ENCODE results near the gene NPRL2.

NPRL2 gene

DNA sequence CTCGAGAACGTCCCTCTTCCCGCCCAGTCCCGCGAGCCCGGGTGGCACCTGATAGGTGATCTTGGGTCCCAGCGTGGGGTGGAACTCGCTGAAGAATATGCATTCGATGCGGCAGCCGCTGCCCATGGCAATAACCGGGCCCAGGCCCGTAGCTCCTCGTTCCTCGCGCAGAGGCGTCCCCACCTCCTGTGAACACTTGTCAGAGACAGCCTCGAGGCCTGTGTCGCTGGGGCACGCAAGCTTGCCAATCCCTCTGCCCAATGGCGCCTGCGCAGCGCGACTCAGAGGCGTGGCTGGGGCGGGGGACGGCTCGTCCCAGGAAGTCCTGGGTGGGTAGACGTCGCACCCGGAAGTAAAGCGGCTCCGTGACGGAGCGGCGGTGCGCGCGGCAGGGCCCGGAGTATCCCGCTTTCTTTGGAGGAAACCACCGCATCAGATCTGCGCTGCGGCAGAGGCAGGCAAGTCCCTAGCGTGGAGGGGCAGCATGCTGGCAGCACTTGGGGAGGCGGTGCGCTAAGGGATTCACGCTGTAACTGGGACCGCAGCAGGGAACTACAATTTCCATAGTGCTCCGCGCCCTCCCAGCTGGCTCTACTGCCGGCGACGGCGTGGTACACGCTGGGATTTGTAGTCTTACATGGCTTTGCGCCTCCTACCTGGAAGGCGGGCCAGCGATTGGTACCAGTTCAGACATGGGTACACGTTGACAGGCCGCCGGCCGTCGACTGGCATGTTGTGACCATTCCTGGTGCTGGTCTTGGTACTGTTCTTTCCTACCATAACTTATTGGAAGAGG lies at the start of gene NPRL2, which contains the start of gene CYB561D2:
Gene NPRL2, minus strand, starts transcription at position 249 of the 796 bp plus-strand sequence. Its CDS starts 123 bp downstream, at position 126.
Gene CYB561D2, plus strand, starts transcription at position 336 of the 796 bp plus-strand sequence. CDS start 572 bp downstream, outside the sequence.
- DNase-seq, result peak; percentile 62

DNA sequence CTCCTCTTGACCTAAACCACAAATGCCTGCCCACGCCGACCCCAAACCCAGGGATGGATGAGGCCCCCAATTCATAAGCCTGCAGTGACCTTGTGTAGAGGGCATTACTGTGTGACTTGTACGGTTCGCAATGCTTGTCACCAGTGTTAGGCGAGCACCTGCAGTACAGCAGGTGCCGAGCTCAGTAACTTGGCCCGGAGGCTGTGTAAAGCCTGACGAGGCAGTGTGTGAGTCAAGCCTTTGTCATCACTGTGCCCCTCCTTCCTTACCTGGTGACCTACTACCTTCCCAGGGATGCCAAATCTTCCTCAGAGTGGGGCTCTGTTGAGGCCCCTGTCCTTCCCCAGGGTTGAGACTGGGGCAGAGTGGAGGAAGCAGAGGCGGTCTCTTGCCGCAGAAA lies 45.9 kb upstream of the NPRL2 start:
- DNase-seq, result no peak

DNA sequence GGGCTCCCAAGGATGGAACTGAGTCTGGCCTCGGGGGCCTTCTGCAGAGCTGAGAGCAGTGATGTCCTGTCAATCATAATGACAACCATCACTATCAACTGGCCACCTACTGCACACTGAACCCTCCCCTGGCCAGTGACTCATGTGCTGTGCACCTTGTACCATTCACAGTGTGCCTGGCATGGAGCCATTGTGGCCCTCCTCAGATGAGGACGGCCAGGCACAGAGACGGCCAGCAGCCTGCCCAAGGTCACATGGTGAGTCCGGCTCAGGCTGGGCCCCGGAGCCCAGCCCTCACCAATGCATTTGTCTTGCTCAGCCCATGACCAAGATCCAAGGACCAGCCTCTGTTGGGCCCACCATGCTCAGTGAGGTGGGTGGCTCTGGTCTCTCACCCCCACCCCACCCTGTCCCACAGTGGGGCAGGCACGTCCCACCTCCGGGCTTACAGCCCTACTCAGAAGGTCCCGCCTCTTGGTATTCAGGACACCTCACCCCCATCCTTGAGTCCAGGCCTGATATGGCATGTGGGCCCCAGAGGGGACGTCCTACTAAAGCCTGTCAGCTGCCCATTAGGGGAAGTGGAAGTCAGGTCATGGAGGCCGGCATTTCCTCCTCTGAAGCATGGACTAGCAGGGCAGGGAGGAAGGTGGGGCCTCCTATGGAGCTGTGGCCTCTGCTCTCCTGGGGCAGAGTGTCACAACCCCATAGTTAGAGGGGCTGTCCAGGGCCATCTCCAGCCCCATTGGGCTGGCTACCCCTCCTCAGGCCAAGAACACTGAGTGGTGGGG lies 44.7 kb upstream of the NPRL2 start:
- DNase-seq, result no peak

DNA sequence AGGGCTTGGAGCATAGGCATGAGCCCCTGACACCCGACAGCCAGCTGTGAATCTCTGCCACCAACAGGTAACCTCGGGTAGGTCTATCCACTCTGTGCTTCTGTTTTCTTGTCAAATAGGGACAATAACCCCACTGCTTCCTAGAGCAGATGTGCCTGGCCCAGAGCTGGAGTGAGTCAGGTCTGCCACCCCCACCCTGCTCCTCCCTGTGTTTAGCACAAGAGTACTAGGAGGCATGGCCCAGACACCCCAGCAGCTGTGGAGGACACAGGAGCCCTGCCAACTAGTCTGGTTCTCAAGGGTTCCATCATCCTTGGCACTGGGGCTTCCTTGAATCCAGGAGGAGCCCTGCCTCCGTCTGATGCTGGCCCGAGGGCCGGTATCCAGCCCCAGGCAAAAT lies 42.5 kb upstream of the NPRL2 start:
- DNase-seq, result no peak

DNA sequence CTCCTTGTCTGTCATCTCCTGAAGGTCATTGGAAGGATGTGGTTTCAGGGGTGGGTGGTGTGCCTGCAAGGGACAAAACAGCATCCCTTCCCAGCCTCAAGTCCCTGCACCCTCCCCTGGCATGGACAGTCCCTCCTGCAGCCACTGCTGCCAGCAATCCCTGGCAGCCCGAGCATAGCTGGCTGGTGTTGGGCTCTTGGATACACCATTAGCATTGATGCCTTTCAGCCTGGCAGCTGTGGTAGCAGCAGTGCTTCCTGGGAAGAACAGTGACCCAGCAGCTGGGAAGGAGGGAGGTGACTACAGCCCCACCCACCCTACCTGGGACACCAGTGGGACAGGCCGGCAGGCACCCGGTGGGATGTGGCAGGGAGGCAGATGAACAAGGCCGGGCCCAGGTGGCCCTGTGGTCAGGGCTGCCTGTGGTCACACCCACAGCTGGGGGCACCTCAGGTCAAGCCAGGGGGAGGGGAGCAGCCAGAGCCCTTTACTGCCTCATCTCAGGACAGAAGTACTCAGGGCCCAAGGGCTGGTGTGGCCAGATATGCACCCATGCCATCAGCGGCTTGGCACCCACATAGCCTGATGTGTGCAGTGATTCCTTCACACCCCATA lies 41.6 kb upstream of the NPRL2 start:
- DNase-seq, result no peak

DNA sequence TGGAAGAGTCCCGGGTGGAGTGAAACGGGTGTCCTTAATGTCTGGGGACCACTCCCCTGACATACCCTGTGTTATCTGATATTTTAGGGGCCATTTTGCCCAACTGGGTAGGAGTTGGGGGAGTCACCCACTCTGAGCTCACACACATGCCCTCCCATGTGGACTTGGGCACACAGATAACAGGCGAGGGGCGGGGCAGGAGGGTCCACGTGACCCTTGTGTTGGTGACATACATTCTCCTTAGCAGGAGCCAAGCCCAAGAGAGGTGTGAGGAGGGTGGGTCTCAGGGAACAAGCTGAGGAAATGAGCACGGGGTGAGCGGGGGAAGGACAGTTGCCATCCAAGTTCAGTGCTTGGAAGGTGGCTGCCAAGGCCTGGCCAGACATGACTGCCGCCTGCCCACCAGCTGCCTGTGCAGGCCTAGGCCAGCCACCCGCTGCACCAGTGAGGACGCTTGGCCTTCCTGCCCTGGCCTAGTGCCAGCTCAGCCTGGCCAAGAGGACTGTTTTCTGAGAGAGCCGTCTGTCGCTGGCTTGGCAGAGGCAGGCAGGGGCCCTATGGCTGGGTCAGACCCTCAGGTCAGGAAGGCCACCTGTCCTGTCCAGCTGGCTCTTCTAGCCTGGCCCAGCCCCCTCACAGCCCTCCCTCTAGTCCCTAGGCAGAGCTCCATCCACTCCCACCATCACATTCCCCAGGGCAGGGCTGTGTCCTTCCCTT lies 40.1 kb upstream of the NPRL2 start:
- DNase-seq, result no peak

DNA sequence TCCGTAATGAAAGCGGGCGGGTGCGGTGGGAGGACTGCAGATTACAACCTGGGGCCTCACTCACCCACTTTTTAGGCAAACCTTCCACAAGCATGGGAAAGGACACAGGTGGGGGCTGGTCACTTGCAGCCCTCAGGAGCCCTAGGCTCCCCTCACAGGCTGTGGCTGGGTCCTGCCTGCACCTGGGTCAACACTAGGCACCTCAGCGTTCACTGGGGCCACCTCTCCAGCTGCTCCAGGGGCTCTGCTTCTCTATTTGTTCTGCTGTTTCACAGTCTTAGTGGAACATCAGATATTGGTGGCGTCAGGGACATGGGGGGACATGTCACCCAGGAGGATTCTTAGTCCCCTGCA lies 38.8 kb upstream of the NPRL2 start:
- DNase-seq, result no peak

DNA sequence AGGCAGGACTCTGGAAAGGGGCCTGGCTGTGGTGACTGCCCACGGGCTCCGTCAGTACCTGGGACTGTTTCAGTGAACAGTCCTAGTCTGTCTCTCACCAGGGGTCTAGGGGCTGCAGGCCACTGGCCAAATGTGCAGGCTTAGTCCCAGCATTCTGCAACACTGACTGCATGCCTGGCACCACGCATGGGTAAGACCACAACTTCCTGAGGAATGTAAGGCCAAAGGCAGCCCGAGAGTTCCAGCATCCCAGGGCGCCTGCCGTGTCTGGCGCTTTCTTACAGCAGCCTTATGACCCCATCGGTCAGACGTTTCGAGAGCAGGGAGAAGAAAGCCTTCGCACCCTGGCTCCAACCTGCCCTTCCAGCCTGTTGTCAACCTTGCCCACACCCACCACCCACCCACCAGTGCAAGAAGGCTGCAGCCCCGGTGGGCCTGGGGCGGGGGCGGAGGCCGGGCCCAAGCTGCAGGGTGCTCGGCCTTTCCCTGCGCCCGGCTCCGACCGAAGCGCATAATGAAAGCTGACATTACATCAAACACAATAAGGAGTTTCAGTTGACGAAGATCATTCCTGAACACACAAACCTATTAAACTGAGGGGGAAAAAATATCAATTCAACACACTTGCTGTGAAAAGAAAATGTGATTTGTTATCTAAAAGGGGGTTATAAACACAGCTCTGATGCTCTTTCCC lies 38.3 kb upstream of the NPRL2 start:
- DNase-seq, result no peak

DNA sequence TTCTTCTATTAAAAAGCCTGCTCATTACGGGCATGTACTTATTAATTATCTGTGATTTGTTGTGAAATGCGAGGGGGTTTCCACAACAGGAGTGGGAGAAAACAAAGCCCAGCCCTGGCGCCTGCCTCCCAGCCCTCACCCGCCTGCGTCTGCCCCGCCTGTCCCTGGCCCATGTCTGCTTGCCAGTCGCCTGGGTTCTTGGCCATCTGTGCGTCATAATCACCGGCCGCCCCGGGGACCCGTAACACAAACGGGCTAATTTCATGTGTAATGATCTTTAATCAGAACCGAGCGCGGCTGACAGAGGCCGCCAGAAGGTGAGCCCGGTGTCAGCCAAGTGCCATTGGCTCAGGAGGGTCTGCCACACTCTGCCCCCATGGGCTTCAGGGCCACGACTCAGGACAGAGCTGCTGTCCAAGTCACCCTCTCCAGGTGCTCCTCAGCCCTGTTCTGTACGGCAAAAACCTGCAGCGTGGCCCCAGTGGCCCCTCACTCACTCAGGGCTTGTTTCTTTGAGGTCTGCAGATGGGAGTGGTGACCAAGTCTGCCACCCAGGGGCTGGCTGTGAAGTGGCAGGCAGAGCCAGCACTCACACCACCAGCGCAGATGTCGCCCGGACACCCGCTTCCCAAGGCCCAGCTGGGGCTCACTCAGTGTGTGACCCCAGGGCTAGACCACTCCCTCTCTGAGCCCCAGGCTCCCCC lies 37.6 kb upstream of the NPRL2 start:
- no peak for DNase-seq

DNA sequence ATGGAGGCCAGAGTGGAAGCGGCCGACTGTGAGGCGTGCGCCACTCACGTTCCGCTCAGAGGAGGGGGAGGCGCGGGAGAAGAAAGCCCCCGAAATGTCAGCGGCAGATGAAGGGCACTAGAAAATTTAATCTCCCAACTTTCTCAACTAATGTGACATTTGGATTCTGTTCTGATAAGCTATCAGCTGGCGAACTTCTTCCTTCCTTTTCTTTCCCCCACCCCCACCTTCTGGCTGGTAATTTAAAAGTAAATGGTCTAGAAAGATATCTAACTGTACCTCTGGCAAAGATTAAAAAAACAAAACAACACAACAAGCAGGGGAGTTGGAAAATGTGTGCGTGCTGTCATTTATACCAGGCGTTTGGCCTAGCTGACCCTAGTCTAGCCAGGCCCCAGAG lies 35.2 kb upstream of the NPRL2 start:
- DNase-seq, result no peak

DNA sequence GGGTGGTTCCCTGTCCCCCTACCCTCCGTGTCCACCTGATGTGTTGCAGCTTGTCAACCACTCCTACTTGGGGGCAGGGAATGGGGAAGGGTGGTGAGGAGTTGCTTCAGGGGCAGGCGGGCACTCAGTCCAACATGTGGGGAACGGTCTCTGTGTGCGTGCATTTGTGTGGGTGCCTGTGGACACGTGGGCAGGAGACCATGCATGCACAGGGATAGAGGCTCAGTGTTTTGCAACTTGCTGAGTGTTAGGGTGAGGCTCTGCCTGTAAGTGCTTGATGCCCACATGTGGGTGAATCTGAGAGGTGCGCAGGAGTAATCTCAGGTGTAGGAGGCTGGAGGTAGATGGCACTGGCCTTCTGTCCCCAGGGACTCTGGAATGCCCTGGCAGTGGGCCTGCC lies 33.2 kb upstream of the NPRL2 start:
- no peak for DNase-seq

DNA sequence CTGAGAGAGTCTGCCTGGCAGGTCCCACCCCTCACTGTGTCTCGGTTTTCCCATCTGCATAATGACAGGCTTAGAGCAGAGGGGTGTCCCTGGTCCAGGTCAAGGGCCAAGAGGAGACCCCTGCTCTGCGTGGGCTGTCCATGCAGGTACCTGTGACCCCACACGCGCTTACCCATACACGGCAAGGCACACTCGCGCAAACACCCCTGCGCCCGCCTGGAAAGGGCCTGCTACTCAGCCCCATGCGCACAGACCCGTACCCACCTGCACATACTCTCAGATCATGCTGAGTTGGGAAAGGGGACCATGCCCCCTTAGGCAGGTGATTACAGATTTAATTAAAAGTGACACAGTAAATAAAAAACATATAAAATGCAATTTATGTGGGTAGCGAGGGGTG lies 32.1 kb upstream of the NPRL2 start:
- no peak for DNase-seq

DNA sequence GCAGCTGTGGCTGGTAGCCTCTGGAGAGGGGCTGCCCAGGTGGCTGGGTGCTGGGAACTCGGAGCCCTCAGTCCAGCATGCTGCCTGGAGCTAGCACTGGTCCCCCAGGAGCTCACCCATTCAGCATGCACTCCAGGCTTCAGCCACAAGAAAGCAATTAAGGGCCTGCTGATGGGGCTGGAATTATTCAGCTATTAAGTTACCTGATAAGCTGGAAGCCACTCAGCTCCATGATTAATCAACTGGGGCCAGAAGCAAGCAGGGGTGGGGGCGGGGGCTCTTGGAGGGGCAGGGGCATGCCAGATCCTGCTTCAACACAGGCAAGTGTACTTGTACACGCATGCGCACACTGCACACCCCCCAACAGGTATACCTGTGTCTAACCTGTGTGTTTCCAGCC lies 30.8 kb upstream of the NPRL2 start:
- no peak for DNase-seq

DNA sequence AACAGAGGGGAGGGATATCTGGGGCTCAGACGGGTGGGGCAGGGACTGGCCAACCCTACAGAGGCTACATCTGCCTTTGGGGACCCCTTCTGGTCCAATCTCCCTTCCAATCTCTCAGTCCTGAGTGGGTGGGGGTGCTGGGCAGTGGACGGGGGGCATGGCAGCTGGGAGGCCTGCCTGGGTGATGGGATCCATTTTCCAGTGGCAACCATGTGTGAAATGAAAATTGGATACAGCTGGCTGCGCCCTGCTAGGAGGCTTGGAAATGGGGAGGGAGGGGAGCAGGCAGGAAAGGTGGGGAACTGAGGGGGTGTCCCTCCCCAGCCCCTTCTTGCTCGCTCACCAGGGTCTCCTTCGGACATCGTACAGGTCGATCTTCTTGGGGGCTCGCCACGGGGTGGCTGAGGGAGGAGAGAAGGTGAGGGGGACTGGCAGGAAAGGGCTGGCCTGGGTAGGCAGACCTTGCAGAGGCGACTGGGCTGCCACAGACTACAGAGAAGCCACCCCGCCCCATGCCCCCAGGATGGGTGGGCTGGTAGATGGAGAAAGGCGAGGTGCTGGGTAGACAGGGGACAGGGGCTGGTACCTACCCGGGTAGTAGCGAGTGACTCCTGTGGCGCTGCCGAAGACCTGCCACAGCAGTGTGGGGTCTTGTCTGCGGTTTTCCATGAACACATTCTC lies 30.0 kb upstream of the NPRL2 start:
- DNase-seq, result no peak

DNA sequence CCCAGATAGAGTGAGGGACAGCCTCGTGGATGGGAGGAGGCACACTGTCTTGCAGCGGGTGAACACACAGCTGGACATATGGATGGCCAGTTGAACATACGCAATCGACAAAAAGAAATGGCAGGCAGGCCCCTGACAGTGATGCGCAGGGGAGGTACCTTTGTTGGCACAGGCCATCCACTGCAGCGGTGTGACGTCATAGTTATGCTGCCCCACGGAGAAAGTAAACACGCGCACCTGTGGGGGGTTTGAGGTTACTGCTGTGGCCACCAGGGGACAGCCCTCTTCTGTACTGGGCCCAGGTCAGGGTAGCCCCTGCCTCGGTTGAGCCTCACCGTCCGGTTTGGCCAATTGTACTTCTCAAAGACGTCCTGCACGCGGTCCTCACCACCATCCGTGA lies 28.2 kb upstream of the NPRL2 start:
- no peak for DNase-seq

DNA sequence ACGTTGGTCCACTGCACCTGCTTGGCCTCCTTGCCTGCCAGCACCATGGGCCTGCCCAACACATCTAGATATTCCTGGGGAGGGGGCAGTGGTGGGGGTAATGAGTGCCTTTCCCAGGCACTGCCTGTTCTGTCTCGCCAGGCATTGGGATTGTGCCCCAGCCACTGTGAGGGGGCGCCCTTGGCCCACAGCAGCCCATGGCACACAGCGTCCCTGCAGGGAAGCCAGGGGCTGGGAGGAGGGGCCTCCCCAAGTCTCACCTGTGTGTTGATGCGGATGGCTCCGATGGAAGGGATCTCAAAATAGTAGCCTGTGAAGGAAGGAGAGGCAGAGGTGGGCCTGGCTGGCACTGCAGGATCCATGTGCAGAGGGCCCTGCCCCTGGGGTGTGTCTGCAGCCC lies 27.4 kb upstream of the NPRL2 start:
- DNase-seq, result no peak

DNA sequence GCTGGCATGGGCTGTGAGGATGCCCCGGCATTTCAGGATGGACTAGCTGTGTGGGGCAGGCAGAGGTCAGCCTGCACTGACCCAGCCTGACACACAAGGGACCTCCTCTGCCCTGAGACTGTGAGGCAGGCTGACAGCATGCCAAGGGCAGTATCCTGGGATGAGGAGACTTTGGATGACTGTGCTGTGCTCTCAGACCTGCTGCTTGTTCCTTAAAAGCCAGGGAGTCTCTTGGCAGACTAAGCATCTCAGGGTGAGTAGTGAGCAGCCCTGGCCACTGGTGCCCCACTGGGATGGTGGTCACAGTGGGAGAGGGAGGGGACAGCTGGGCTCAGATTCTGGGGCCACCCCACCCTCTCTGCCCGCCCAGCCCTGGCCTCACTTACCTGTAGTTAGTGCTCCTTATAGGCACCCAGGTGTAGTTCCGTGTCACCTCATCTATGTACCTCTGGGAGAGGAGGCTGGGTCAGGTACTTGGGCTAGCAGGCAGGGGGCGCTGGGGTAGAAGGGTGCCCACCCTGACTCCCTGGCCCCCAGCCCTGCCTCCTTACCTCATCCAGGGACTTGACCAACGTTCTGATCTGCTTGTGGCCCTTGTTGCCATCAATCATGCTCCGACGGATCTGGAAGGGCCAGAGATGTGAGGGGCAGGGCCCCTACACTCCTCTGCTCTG lies 24.8 kb upstream of the NPRL2 start:
- no peak for DNase-seq

DNA sequence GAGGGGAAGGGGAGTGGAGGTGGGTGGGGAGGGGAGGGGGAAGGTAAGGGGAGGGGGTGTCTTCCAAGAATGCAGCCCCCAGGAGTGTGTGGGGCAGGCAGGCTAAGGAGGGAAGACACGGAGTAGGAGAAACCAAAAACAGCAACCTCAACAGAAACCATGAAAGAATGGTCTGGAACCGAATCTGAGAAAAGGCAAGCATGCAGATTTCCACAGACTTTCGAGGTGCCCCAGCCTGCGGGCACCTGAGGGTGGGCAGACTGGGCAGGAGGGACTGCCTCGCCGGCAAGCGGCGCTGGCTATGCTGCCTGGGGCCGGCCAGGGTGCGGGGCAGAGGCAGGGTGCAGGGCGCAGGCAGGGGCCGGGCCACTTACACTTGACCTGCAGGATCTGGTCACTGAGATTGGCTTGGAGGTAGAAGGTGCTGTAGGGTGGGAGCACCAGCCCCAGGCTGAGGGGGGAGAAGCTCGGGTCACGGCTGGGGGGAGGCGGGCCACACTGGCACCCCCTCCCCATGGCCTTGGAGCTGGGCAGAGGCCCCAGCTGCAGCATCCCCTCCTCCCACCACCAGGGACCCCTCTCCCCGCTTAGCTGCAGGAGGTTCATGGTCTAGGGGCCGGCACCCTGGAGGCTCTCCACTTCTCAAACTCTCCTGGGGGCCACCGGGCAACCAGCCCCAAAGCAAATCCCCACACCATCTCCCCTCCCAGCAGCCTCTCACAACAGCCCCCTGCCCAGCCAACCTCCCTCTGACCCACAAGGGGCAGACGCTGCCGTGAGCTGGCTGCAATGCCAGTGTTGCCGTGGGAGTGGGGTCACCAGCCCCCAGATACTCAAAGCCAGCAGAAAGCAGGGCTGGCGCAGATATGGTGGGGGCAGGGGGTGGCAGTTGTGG lies 24.0 kb upstream of the NPRL2 start:
- no peak for DNase-seq

Measured in NCI-H2081 treated with DMSO at 0.1 percent for 48 hours (cell line).